Nephron progenitor cell (in vitro differentiated cells): ENCODE results near the gene SSTR4.

Experiments used
- DNase-seq: peaks from one replicate; pipeline ENCODE4 v3.0.0; 2021
- H3K27ac Mint-ChIP-seq: 2 replicates; pipeline ENCODE4 v1.8.0; 2021; ENCODE audit warnings: mild to moderate bottlenecking, moderate library complexity, mixed read lengths
- H3K27me3 Mint-ChIP-seq: 2 replicates; pipeline ENCODE4 v1.8.0; 2021; ENCODE audit warnings: mild to moderate bottlenecking, low read depth, mixed read lengths; ENCODE audit not compliant: poor library complexity
- H3K36me3 Mint-ChIP-seq: 2 replicates; pipeline ENCODE4 v1.8.0; 2021; ENCODE audit warnings: low read depth, mixed read lengths
- H3K4me1 Mint-ChIP-seq: 2 replicates; pipeline ENCODE4 v1.8.0; 2021; ENCODE audit warnings: mixed read lengths
- H3K4me3 Mint-ChIP-seq: 2 replicates; pipeline ENCODE4 v1.8.0; 2021; ENCODE audit warnings: mild to moderate bottlenecking, moderate library complexity, mixed read lengths
- H3K9me3 Mint-ChIP-seq: 2 replicates; pipeline ENCODE4 v1.8.0; 2021; ENCODE audit warnings: mild to moderate bottlenecking, moderate library complexity, mixed read lengths
- CTCF ChIP-seq: fragments of 200-600 bp; sonication (generic); IDR thresholded peaks from 2 replicates; pipeline ENCODE4 v1.5.0; 2021; ENCODE audit warnings: antibody characterized with exemption

Gene SSTR4

DNA sequence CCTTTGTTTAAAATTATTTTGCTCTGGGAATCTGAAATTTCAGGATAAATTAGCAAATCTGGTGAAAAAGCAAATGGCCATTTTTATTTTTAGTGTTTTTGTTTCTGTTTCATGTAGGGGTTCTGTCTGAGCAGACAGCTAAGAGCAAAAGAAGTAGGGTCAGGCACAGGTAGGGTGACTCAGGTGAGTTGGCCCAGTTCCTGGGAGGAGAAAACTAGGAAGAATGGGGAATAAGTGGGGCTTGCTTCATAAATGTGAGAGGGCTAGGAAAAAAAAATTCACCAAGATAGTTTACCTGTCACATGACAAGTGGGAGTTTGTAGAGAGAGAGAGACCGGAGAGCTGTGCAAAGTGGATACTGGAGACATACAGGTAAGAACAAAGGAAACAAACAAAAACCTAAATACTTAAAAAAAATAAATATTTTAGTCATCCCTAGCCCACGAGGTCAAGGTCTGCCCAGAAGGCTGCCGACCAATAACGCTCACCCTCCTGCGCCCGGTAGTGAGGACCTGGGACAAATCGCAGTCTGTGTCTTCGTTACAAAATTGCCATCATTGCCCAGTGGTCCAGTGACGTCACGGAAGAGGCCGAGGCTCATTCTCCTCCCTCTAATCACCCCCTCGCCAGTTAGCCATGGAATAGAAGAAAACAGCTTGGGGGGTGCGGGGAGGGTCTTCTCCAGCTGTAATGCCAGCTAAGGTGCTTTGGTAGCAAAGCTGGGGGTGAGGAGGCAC is 12.1 kb downstream of the SSTR4 start:
- peaks cover 27% of the 10 kb centered on the region for H3K4me1 Mint-ChIP-seq
- no peak for TF ChIP-seq CTCF

DNA sequence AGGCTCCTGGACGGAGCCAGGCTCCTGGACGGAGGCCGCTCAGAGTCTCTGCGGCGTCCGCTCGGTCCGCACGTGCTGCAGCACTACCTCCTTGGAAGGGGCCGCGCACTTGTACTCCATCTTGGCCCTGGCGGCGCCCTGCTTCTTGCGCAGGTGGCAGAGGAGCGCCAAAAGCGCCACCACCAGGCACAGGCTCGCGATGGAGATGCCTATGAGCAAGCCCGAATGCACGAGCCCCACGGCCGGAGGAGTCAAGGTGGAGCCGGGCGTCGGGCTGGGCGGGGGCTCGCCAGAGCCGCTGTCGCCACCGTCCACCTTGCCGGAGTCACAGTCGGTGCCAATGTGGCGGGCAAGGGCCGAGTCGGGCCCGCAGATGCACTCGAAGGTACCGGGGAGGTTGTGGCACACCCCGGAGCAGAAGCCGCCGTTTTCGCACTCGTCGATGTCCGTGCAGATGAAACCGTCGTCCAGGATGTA is 12.7 kb downstream of the SSTR4 start:
- Mint-ChIP-seq H3K4me1 (peaks cover 32% of the 10 kb centered on the region), H3K27ac (no peak overlapping the region), H3K36me3 (no peaks in the 10 kb centered on the region), H3K9me3 (peaks cover 4% of the 10 kb centered on the region), H3K4me3 (peak overlapping the region; percentile 36), H3K27me3 (peaks cover 77% of the 10 kb centered on the region)
- DNase-seq, result no peak
- no peak for TF ChIP-seq CTCF

More for the DNA sequence above, 12.1 kb downstream of the SSTR4 start:
- H3K4me3 Mint-ChIP-seq, result peak overlapping the region; percentile 73
- no peak for DNase-seq
- peaks cover 77% of the 10 kb centered on the region for H3K27me3 Mint-ChIP-seq
- H3K9me3 Mint-ChIP-seq, result peaks cover 4% of the 10 kb centered on the region
- H3K36me3 Mint-ChIP-seq, result no peaks in the 10 kb centered on the region
- H3K27ac Mint-ChIP-seq, result no peak overlapping the region

DNA sequence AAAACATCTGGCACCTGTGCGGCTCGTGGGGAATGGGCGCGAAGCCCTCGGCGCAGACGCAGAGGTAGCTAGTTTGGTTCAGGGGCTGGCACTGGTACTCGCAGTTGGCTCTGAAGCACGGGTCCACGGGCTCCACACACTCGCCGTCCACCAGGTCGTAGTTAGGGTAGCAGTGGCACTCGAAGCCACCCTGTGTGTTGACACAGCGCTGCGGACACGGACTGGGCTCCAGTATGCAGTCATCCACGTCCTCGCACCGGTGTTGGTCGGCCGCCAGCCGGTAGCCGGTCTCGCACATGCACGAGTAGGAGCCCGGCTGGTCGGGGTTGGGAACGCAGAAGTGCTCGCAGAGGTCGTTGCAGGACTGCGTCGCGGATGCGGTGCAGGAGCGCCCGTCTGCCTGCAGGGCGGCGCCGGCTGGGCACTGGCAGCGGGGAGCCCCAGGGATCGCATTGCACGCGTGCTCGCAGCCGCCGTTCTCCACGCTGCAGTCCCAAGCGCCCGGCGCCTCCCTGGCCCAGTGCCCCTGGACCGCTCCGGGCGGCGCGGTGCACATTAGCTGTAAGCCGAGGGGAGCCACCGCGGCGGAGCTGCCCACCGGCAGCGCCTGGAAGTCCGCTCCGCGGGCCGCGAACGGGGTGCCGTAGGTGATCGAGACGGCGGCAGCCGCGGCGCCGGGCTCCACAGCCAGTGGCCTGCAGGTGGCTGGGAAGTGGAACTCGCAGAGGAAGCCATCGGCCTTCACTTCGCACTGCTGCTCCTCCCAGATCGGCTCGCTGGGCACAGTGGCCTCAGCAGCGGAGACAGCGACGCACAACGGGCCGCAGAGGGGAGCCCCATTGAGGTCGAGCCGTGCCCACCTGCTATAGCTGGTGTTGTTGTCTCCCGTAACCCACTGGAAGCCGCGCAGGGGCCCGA is 13.4 kb downstream of the SSTR4 start:
- TF ChIP-seq CTCF, result peak; percentile 46
- no peaks in the 10 kb centered on the region for H3K36me3 Mint-ChIP-seq
- H3K4me3 Mint-ChIP-seq, result peak overlapping the region; percentile 71
- peaks cover 77% of the 10 kb centered on the region for H3K27me3 Mint-ChIP-seq
- peaks cover 32% of the 10 kb centered on the region for H3K4me1 Mint-ChIP-seq
- peaks cover 4% of the 10 kb centered on the region for H3K9me3 Mint-ChIP-seq
- no peak overlapping the region for H3K27ac Mint-ChIP-seq
- peak; percentile 62 for DNase-seq

GRCh38 chr20:23049201-23050075 is 14.3 kb downstream of the SSTR4 start, which contains the start of gene THBD:
Gene THBD, minus strand, starts transcription at chr20:23049672. Its CDS starts 168 bp downstream, at chr20:23049504.
- Mint-ChIP-seq H3K4me1 (peaks cover 27% of the 10 kb centered on the region), H3K36me3 (no peaks in the 10 kb centered on the region), H3K27me3 (peaks cover 71% of the 10 kb centered on the region), H3K9me3 (peaks cover 4% of the 10 kb centered on the region), H3K4me3 (peak within 1 kb of the TSS; percentile 91), H3K27ac (no peak within 1 kb of the TSS)
- TF ChIP-seq CTCF, result no peak
- peak; percentile 48 for DNase-seq

DNA sequence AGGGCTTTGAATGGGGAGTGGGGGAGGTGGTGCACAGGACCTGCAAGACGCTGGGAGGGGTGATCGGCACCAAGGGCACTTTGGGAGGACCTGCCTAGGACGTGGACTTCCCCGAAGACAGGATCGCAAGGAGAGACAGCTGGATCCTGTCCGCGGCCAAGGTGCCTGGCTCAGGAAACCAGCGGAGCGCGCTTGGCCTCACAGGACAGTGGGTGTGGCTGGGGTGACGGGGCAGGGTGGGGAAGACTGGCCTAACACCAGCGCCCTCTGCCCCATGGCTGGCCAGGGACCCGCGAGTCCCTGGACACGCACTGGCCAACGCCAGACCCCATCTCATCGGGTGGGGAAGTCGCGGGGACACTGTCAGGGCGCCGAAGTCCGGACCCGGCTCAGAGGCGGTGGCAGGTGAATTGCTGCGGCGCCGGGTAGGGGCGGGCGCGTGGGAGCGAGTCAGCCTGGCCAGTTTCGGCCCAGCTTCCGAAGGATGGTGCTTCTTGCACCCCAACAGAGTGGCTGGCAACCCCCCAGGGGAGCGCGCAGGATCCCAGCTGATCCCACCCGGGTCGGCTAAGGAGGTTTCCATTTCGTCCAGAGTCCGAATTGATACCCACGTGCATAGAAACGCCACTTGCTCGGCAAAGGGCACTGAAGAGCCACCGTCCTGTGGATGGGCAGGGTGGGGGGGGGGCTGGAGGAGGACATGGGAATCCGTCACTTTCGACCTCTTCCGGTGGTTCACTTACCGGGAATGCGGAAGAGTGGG is 15.1 kb downstream of the SSTR4 start:
- Mint-ChIP-seq H3K27ac (no peak overlapping the region), H3K27me3 (peaks cover 65% of the 10 kb centered on the region), H3K9me3 (peaks cover 4% of the 10 kb centered on the region), H3K4me1 (peaks cover 27% of the 10 kb centered on the region), H3K4me3 (peak overlapping the region; percentile 91), H3K36me3 (no peaks in the 10 kb centered on the region)
- DNase-seq, result peak; percentile 39
- TF ChIP-seq CTCF, result no peak
